HuH-7.5 (cell line): ENCODE measurements around the gene LAMC3.
"Not testable (repeated sequence)": the region's sequence is repeated elsewhere in the genome, so short reads cannot be mapped to it uniquely, and the experiment has no call there.

Experiments
- DNase-seq: peaks from one replicate; pipeline ENCODE4 v3.0.0; 2011; ENCODE audit warnings: low spot score

LAMC3 gene

GRCh38 chr9:131097126-131097947, 88.4 kb downstream of the LAMC3 start:
- no peak for DNase-seq

DNA sequence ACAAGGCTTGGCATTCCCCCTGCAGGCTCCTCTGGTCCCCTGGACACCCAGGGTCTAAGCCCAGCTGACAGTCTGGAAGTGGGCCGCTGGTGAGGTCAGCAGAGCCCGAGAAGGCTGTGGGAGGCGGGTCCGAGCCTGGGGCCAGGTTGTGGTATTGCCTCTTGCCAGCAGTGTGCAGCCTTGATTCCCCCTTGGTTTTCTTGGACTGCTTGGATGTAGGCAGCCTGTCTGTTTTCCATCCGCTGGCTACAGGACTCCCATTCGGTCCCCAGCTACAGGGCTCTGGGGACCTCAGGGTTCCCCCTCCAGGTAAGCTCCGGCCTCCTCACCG, 88.9 kb downstream of the LAMC3 start:
- no peak for DNase-seq

DNA sequence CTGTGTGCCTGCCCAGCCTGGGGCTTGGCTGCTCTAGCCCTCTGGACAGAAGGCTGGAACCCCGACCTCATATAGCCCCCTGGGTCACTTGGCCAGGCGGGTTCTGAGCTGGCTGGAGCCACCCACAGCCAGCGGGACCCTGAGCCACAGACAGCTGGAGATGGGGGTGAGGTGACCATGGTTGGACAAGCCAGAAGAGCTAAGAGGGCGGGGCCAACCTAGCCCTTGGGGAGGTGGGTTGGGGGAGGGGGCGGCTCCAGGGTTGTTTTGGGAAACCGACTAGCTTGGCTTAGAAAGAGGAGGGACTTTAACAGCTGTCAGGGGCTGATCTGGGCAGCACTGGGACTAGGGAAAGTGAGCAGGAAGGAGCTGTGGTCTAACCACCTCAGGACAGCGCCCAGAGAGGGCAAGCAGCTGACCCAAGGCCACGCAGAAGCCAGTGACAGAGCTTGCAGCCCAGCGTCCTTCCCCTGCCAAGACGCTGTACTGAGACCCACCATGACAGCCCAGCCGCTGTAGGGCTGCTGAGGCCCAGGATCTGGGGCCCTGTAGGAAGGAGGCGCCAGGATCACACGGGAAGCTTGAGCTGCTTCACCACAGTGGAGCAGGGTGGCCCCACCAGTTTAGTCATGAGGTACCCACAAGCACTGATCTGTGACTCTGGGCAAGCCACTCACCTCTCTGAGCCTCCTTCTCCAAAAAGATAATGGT, 89.6 kb downstream of the LAMC3 start:
- no peak for DNase-seq

DNA sequence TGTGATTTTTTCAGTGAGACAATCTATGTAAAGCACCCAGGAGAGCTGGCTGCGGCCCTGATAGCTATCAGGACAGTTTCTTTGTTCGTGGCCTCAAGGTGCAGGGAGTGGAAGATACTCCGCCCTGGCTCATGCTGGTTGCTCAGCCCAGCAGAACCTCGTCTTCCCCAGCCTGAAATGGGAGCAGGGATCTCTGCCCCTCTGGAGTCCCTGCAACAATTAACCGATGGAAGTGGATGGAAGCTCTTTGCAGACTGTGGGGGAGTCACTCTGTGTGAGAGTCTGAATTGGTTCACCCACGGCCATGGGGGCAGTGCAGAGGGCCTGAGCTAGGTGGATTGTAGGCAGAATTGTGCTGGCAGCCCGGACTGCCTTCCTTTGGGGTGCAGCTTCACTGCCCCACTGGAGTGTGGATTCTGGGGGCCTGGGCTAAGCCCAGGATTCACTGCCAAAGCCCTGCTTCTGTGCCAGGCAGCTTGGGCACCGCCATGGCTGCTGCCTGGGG, 90.2 kb downstream of the LAMC3 start:
- DNase-seq = no peak

DNA sequence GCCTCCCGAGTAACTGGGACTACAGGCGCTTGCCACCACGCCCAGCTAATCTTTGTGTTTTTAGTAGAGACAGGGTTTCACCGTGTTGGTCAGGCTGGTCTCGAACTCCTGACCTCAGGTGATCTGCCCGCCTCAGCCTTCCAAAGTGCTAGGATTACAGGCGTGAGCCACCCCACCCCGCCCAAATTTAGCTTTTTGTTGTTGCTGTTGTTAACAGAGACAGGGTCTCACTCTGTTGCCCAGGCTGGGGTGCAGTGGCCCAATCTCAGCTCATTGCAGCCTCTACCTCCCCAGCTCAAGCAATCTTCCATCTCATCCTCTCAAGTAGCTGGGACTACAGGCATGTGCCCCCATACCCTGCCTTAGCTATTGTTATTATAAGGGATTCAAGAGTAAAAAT, 90.9 kb downstream of the LAMC3 start:
- not testable (repeated sequence) for DNase-seq

- no peak for DNase-seq
These were observed 91.5 kb downstream of the LAMC3 start for GRCh38 chr9:131100445-131100844.

DNA sequence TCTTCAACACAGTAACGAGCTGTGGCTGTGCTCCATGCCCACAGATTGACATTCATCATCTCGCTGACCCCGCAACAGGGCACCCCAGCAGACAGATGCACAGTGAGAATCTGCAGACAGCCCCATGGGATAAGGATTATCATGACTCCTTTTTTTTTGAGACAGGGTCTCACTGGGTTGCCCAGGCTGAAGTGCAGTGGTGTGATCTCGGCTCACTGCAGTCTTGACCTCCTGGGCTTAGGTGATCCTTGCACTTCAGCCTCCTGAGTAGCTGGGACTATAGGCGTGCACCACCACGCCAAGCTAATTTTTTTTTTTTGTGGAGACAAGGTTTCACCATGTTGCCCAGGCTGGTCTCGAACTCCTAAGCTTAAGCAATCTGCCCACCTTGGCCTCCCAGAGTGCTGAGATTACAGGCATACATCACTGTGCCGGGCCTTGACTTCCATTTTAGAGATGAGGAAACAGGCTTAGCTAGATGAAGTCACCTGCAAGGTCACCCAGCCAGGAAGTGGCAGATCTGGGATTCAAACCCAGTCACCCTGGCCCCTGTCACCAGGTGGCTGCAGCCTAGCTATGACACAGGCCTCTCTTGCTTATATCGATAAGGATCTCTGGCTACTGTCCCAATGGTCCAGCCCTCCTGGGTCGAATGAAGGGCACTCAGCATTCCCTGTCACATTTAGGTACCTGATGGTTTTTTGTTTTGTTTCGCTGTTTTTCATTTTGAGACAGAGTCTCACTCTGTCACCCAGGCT, 92.4 kb downstream of the LAMC3 start:
- no peak for DNase-seq

- no peak for DNase-seq
These were observed 94.0 kb downstream of the LAMC3 start for GRCh38 chr9:131103024-131103423.

GRCh38 chr9:131103535-131103934, 94.6 kb downstream of the LAMC3 start:
- no peak for DNase-seq

GRCh38 chr9:131104016-131104740, 95.2 kb downstream of the LAMC3 start:
- DNase-seq = no peak

DNA sequence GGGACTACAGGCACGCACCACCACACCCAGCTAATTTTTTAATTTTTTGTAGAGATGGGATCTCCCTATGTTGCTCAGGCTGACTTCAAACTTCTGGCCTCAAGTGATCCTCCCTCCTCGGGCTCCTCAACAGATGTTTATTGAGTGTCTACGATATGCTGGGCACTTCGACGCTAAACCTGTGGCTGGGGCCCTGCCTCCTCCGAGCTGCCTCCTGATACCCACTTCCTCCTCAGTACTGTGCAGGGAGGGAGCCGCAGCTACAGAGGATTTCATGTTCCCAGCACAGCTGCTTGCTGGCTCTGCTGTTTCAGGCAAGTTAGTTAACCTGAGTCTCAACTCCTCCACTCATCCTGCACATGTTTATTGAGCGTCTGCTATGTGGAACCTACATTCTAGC, 97.0 kb downstream of the LAMC3 start:
- DNase-seq = no peak

DNA sequence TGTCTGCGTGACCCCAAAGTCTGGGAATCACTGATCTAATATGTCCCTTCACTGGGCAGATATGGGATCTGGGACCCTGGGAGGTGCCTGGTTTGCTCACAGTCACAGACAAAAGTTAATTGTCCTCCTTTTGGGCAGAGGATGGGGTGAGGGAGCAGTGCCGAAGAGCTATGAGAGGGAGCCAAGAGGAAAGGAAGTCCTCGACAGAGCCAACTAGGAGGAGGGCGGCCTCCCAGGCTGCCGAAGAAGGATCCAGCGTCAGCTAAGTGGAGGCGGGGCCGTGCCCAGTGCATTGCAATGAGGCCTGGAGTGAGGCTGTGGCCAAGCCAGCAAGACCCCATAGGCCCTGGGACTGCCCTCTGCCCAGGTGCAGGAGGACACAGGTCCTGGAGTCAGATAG, 98.8 kb downstream of the LAMC3 start:
- no peak for DNase-seq

DNA sequence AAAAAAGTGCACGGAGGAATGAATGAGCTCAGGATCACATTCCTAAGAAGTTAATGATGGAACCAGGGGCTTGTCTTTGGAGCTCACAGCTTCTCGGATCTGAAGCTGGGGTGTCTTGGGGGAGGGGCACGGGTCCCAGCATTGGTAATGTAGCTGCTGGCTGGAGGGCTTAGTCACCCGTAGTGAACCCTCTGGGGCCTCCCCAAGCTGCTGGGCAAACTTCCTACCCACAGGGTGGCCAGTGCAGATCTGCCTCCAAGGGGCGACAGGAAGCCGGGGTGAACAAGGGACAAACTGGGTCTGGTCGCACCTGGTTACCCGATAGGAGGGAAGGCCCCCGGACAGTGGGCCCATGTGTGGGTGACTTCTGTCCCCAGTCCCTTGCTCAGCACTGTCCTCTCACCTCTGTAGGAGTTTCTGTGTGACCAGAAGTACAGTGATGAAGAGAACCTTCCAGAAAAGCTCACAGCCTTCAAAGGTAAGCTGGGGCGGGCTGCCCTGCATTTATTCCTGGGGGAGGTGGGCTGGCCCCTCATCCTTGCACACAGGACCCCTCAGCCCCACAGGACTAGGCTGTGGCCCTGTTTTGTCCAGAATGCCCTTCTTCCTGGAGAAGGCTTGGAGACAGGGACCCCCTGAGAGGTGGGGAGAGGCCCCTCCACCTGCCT, 102.3 kb downstream of the LAMC3 start:
- no peak for DNase-seq

- DNase-seq = no peak
These were observed 102.9 kb downstream of the LAMC3 start for GRCh38 chr9:131111854-131112311.

- no peak for DNase-seq
These were observed 103.6 kb downstream of the LAMC3 start for GRCh38 chr9:131112374-131113154.

DNA sequence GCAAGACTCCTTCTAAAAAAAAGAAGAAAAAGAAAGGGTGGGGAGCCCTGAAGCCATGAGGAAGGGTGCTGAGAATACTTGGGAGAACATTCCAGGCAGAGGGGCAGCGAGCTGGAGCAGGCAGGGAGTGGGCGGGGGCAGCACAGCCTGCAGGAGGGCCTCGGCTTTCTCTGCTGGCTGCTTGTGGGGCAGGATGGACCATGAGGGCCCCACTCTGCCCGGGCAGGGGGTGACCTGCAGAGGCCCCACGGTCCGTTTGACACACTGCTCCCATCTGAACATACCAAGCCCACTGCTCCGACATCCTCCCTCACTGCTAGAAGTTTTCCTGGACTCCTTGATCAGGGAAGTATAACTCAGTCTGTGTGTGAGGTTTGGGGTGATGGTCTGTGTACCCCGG, 104.7 kb downstream of the LAMC3 start:
- DNase-seq = no peak

GRCh38 chr9:131114084-131114535, 105.1 kb downstream of the LAMC3 start:
- no peak for DNase-seq

GRCh38 chr9:131115360-131115742, 106.4 kb downstream of the LAMC3 start:
- DNase-seq = not testable (repeated sequence)

- DNase-seq = no peak
These were observed 107.5 kb downstream of the LAMC3 start for GRCh38 chr9:131116281-131117120.
